Mesothelial cell of epicardium (in vitro differentiated cells): ENCODE measurements around the gene CTNNB1. TPM values are rescaled to one million over a fixed set of nuclear protein-coding genes. Genes with fewer than 3 reads are reported as not detected.

Experiments used
- DNase-seq, 2 experiments: peaks; one replicate each; pipeline ENCODE4 v3.0.0; 2021; ENCODE audit warnings: low spot score in 2 of 2; ENCODE audit not compliant: unreplicated experiment in 2 of 2
- H3K27ac Mint-ChIP-seq: 2 replicates; pipeline ENCODE4 v1.8.0; 2021; ENCODE audit warnings: mixed read lengths
- H3K27me3 Mint-ChIP-seq: 2 replicates; pipeline ENCODE4 v1.8.0; 2021; ENCODE audit warnings: low read depth, mixed read lengths
- H3K36me3 Mint-ChIP-seq: 2 replicates; pipeline ENCODE4 v1.8.0; 2021; ENCODE audit warnings: mixed read lengths
- H3K4me1 Mint-ChIP-seq: 2 replicates; pipeline ENCODE4 v1.8.0; 2021; ENCODE audit warnings: mixed read lengths
- H3K4me3 Mint-ChIP-seq: 2 replicates; pipeline ENCODE4 v1.8.0; 2021; ENCODE audit warnings: mild to moderate bottlenecking, moderate library complexity, mixed read lengths
- H3K9me3 Mint-ChIP-seq: 2 replicates; pipeline ENCODE4 v1.8.0; 2021; ENCODE audit warnings: mixed read lengths
- CTCF ChIP-seq: fragments of 200-600 bp; sonication (generic); IDR thresholded peaks from one replicate; pipeline ENCODE4 v1.5.0; 2021; ENCODE audit warnings: antibody characterized with exemption; ENCODE audit not compliant: unreplicated experiment
- total RNA-seq: library from RNA; stranded (reverse); gene quantifications from 3 replicates; pipeline ENCODE4 v1.2.1, GENCODE V29; 2021

Gene CTNNB1
- total RNA-seq, 1 donor from 2014 or later: 545 TPM

DNA sequence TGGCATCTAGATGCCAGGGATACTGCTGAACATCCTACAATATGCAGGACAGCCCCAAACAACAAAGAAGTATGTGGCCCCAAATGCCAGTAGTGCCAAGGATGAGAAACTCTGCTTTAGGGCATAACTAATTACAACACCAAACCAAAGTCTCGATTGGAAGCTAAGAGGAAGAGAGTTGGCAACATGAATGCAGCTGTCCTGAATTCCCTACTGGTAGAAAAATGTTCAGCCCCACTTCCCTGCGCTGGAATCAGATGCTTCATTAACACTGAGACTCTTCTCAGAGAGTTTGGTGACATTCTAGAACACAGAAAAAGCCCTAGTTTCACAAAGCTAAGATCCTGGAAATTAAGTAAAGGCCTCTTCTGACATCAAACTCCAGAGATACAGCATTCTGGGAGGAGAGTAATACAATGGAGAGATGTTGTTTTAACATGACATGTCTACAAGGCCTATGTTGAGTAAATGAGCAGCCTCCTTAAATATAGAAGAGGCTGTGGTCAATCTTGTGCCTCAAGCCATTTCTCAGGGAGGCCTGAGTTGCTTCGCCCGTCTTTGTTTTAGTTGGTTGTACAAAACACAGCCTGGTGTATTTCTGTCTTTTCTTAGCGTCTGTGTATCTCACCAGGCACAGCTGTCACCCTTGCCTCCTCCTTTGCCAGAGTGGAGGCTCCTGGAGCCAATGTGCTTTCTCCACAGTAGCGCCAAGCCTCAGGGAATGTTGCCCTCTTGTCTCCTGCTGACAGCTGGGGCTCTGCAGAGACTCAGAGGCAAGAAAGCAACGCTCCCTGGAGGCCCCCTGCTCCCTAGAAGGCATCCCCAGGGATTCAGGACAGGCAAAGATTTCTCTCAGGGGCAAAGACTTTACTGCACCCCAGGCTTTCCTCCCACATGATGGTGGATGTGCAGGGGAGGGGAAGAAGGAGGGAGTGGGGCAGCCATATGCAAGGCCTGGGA, 25.1 kb upstream of the CTNNB1 start:
- no peak for DNase-seq
- Mint-ChIP-seq H3K27ac (peak overlapping the region; percentile 80), H3K9me3 (no peaks in the 10 kb centered on the region), H3K36me3 (no peaks in the 10 kb centered on the region), H3K27me3 (no peaks in the 10 kb centered on the region), H3K4me3 (no peak overlapping the region), H3K4me1 (peaks cover 57% of the 10 kb centered on the region)
- TF ChIP-seq CTCF: no peak

- H3K36me3 Mint-ChIP-seq: no peaks in the 10 kb centered on the region
- DNase-seq: no peak
- no peaks in the 10 kb centered on the region for H3K9me3 Mint-ChIP-seq
- TF ChIP-seq CTCF: no peak
- no peaks in the 10 kb centered on the region for H3K27me3 Mint-ChIP-seq
- no peak overlapping the region for H3K4me3 Mint-ChIP-seq
- peak overlapping the region; percentile 55 for H3K27ac Mint-ChIP-seq
- H3K4me1 Mint-ChIP-seq: peaks cover 56% of the 10 kb centered on the region
These were observed 23.9 kb upstream of the CTNNB1 start for GRCh38 chr3:41175365-41175764.

GRCh38 chr3:41176596-41176995, 22.7 kb upstream of the CTNNB1 start:
- H3K36me3 Mint-ChIP-seq: no peaks in the 10 kb centered on the region

GRCh38 chr3:41178576-41178975, 20.7 kb upstream of the CTNNB1 start:
- no peak for TF ChIP-seq CTCF
- no peaks in the 10 kb centered on the region for H3K9me3 Mint-ChIP-seq
- H3K36me3 Mint-ChIP-seq: no peaks in the 10 kb centered on the region
- no peak for DNase-seq
- no peak overlapping the region for H3K27ac Mint-ChIP-seq
- H3K27me3 Mint-ChIP-seq: no peaks in the 10 kb centered on the region
- no peak overlapping the region for H3K4me3 Mint-ChIP-seq
- peaks cover 54% of the 10 kb centered on the region for H3K4me1 Mint-ChIP-seq

More at GRCh38 chr3:41176596-41176995, 22.7 kb upstream of the CTNNB1 start:
- Mint-ChIP-seq H3K27ac (peak overlapping the region; percentile 61), H3K4me1 (peaks cover 55% of the 10 kb centered on the region), H3K27me3 (no peaks in the 10 kb centered on the region), H3K9me3 (no peaks in the 10 kb centered on the region), H3K4me3 (no peak overlapping the region)
- DNase-seq: no peak
- TF ChIP-seq CTCF: no peak

DNA sequence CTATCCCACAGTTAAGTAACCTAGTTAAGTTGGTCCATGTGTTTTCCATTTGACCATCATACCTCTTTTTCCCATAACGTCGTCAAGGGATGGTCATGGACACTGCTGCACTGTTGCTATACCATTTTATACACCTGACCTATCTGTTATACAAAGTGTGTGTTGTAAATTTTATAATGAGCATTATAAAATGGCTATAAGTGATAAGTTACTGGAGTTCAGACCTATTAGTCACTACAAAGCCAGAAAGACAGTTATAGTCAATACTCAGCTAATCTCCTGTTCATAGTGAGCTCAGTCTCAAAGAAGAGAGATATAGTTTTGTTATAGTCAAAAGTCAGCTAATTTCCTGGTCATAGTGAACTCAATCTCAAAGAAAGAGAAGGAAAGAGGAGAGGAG, 18.9 kb upstream of the CTNNB1 start:
- Mint-ChIP-seq H3K4me3 (no peak overlapping the region), H3K27me3 (no peaks in the 10 kb centered on the region), H3K9me3 (no peaks in the 10 kb centered on the region), H3K36me3 (no peaks in the 10 kb centered on the region), H3K27ac (no peak overlapping the region), H3K4me1 (peaks cover 39% of the 10 kb centered on the region)
- no peak for DNase-seq
- no peak for TF ChIP-seq CTCF
